Keratinocyte (primary cell): ENCODE data around the gene FHIT.

ENCODE experiments used
- CTCF ChIP-seq, 3 experiments: IDR thresholded peaks in 1 of 3; conservative IDR thresholded peaks in 1 of 3; optimal IDR thresholded peaks in 1 of 3; 2 replicates in 2 of 3; 3 replicates in 1 of 3; pipeline versions ENCODE3 to v1.5.1; 2011; ENCODE audit warnings: low read length in 3 of 3, mild to moderate bottlenecking in 3 of 3, moderate library complexity in 2 of 3, control low read depth in 1 of 3, inconsistent platforms in 1 of 3; ENCODE audit not compliant: insufficient read depth in 2 of 3; ENCODE audit errors: extremely low read depth in 1 of 3
- EZH2 ChIP-seq: IDR thresholded peaks from one replicate; pipeline ENCODE4 v1.6.1; 2012; ENCODE audit warnings: inconsistent platforms, mild to moderate bottlenecking, low read length, moderate library complexity

- TF ChIP-seq CTCF (optimal IDR thresholded peaks at IDR 0.05 in 1 of 3, IDR thresholded peaks at IDR 0.05 in 1 of 3, conservative IDR thresholded peaks at IDR 0.05 in 1 of 3; ENCODE audit: extremely low read depth in 1 of 3, insufficient read depth in 2 of 3, low read length in 3 of 3) (no peak), EZH2 (no peak)
Measured at GRCh38 chr3:60972599-60972998, 278.7 kb downstream of the FHIT start.
